MCF 10A (cell line): ENCODE data around the gene MOB2. TPM values are rescaled to one million over a fixed set of nuclear protein-coding genes. Genes with fewer than 3 reads are reported as not detected.

Experiments
- BruUV-seq: library from RNA; stranded (reverse); fragments of 400-500 nt; replicated peaks from 2 replicates; lab custom pipeline; 2021; lab: Mats Ljungman, UMichigan
- CTCF ChIA-PET: fragments of 300-600 bp; sonication (Branson Sonifier 250); formaldehyde crosslinking; extraction: SDS; loops from one replicate; lab custom pipeline; 2021; ENCODE audit warnings: antibody characterized with exemption, inconsistent platforms; lab: Yijun Ruan, JAX
- POLR2A ChIA-PET: fragments of 300-600, 350-650 bp; sonication (Branson Sonifier 250); formaldehyde crosslinking; extraction: SDS; loops from one replicate; lab custom pipeline; 2020; ENCODE audit warnings: antibody characterized with exemption, inconsistent platforms; lab: Yijun Ruan, JAX
- DNase-seq: peaks from one replicate; pipeline ENCODE4 v3.0.0-alpha.2; 2018; ENCODE audit not compliant: unreplicated experiment
- H3K27ac Mint-ChIP-seq: one replicate; pipeline ENCODE4 v1.8.0; 2022; ENCODE audit warnings: mild to moderate bottlenecking, low read depth, mixed read lengths; ENCODE audit not compliant: unreplicated experiment
- H3K27me3 Mint-ChIP-seq: one replicate; pipeline ENCODE4 v1.8.0; 2022; ENCODE audit warnings: mixed read lengths; ENCODE audit not compliant: insufficient read depth, unreplicated experiment
- H3K36me3 Mint-ChIP-seq: one replicate; pipeline ENCODE4 v1.8.0; 2022; ENCODE audit warnings: mild to moderate bottlenecking, moderate library complexity, mixed read lengths; ENCODE audit not compliant: insufficient read depth, unreplicated experiment
- H3K4me1 Mint-ChIP-seq: one replicate; pipeline ENCODE4 v1.8.0; 2022; ENCODE audit warnings: mixed read lengths; ENCODE audit not compliant: insufficient read depth, unreplicated experiment
- H3K4me3 Mint-ChIP-seq: one replicate; pipeline ENCODE4 v1.8.0; 2022; ENCODE audit warnings: mild to moderate bottlenecking, moderate library complexity, mixed read lengths; ENCODE audit not compliant: unreplicated experiment
- H3K9me3 Mint-ChIP-seq: one replicate; pipeline ENCODE4 v1.8.0; 2022; ENCODE audit warnings: mixed read lengths; ENCODE audit not compliant: unreplicated experiment
- CTCF ChIP-seq: fragments of 200-600 bp; IDR thresholded peaks from one replicate; pipeline ENCODE4 v1.8.0; 2022; ENCODE audit warnings: antibody characterized with exemption, mild to moderate bottlenecking; ENCODE audit not compliant: unreplicated experiment
- intact Hi-C: fragments of 100-400 bp; cut with micrococcal nuclease; formaldehyde crosslinking; loops from 2 replicates; pipeline ENCODE4 v1.14.1; 2022
- total RNA-seq: library from RNA; stranded (reverse); gene quantifications from 2 replicates; pipeline ENCODE4 v1.2.3, GENCODE V29; 2022

Gene MOB2
- total RNA-seq, 1 experiment from 2014 or later, result 20.2 TPM

GRCh38 chr11:1521382-1522080, 35.0 kb upstream of the MOB2 start:
- ChIA-PET CTCF (interaction anchor here (0.7 kb wide), 1 partner anchor 11 kb away, joined by 3 read pairs; no protein-coding TSS in a partner anchor), POLR2A (no interaction called here)
- no peaks in the 10 kb centered on the region for H3K9me3 Mint-ChIP-seq
- no peak overlapping the region for H3K27ac Mint-ChIP-seq
- H3K27me3 Mint-ChIP-seq, result no peaks in the 10 kb centered on the region
- no peak for DNase-seq
- peaks cover 5% of the 10 kb centered on the region for H3K36me3 Mint-ChIP-seq
- no TSS peak for BruUV-seq
- TF ChIP-seq CTCF, result no peak
- peaks cover 12% of the 10 kb centered on the region for H3K4me1 Mint-ChIP-seq
- no peak overlapping the region for H3K4me3 Mint-ChIP-seq
- intact Hi-C loops, result no loop called here

- Mint-ChIP-seq H3K4me3 (no peak overlapping the region), H3K36me3 (peaks cover 5% of the 10 kb centered on the region), H3K27ac (no peak overlapping the region), H3K9me3 (no peaks in the 10 kb centered on the region), H3K4me1 (peaks cover 18% of the 10 kb centered on the region), H3K27me3 (no peaks in the 10 kb centered on the region)
- no TSS peak for BruUV-seq
- ChIA-PET CTCF (no interaction called here), POLR2A (no interaction called here)
- intact Hi-C loops, result no loop called here
- no peak for DNase-seq
- no peak for TF ChIP-seq CTCF
These were observed 34.2 kb upstream of the MOB2 start for GRCh38 chr11:1520663-1521267.

- Mint-ChIP-seq H3K4me3 (no peak overlapping the region), H3K27ac (no peak overlapping the region), H3K36me3 (peaks cover 5% of the 10 kb centered on the region), H3K4me1 (peaks cover 18% of the 10 kb centered on the region), H3K9me3 (no peaks in the 10 kb centered on the region), H3K27me3 (no peaks in the 10 kb centered on the region)
- no TSS peak for BruUV-seq
- ChIA-PET CTCF (no interaction called here), POLR2A (interaction anchor here (0.6 kb wide), 1 partner anchor 791 kb away, joined by 3 read pairs; no protein-coding TSS in a partner anchor)
- no peak for TF ChIP-seq CTCF
- no peak for DNase-seq
- intact Hi-C loops, result no loop called here
These were observed 33.7 kb upstream of the MOB2 start for GRCh38 chr11:1520209-1520662.
